H1 (cell line): ENCODE results near the gene PITPNM1. TPM values are rescaled to one million over a fixed set of nuclear protein-coding genes. Genes with fewer than 3 reads are reported as not detected.

Experiments used
- CTCF ChIA-PET: fragments of 300-600 bp; sonication (Branson Sonifier 250); formaldehyde crosslinking; loops from one replicate; lab custom pipeline; 2021; ENCODE audit not compliant: partially characterized antibody; lab: Charles Lee
- POLR2A ChIA-PET: fragments of 300-600 bp; sonication (Branson Sonifier 250); formaldehyde crosslinking; loops from one replicate; lab custom pipeline; 2021; ENCODE audit warnings: inconsistent platforms; ENCODE audit not compliant: partially characterized antibody; lab: Charles Lee
- DNase-seq, 2 experiments: peaks; one replicate each; pipeline versions ENCODE4 v3.0.0 to v3.0.0-alpha.2; 2010 to 2022; ENCODE audit warnings: low spot score in 2 of 2, low read depth in 1 of 2, mixed read lengths in 1 of 2
- FAIRE-seq: peaks from 2 replicates; lab custom pipeline; 2011; peaks lifted over from hg19 to GRCh38; lab: Jason Lieb, UNC
- H2AFZ ChIP-seq: 2 replicates; pipeline ENCODE4 v1.8.1; 2012; ENCODE audit warnings: low read length, inconsistent platforms
- H2AK5ac ChIP-seq: 2 replicates; pipeline ENCODE4 v1.6.1; 2013; ENCODE audit warnings: low read depth, low read length
- H2BK120ac ChIP-seq: replicated peaks from 2 replicates; pipeline ENCODE3; 2013; ENCODE audit warnings: low read depth, low read length, inconsistent platforms
- H2BK12ac ChIP-seq: 2 replicates; pipeline ENCODE4 v1.6.1; 2013; ENCODE audit warnings: low read depth, low read length
- H2BK15ac ChIP-seq: 2 replicates; pipeline ENCODE4 v1.6.1; 2013; ENCODE audit warnings: low read length
- H2BK20ac ChIP-seq: 2 replicates; pipeline ENCODE4 v1.6.1; 2013; ENCODE audit warnings: low read length
- H2BK5ac ChIP-seq: 2 replicates; pipeline ENCODE4 v1.6.1; 2013; ENCODE audit warnings: low read depth, low read length
- H3K14ac ChIP-seq: 2 replicates; pipeline ENCODE4 v1.6.1; 2013; ENCODE audit warnings: inconsistent platforms; ENCODE audit not compliant: insufficient read length
- H3K18ac ChIP-seq: 2 replicates; pipeline ENCODE4 v1.6.1; 2013; ENCODE audit warnings: low read length; ENCODE audit errors: extremely low read depth
- H3K23ac ChIP-seq: 2 replicates; pipeline ENCODE4 v1.6.1; 2013; ENCODE audit warnings: inconsistent platforms; ENCODE audit not compliant: insufficient read length
- H3K23me2 ChIP-seq: 2 replicates; pipeline ENCODE4 v1.6.1; 2013; ENCODE audit warnings: low read depth, low read length
- H3K27ac ChIP-seq: 2 replicates; pipeline ENCODE4 v1.6.1; 2011; ENCODE audit warnings: low read depth, low read length, inconsistent platforms
- H3K27me3 ChIP-seq, 4 experiments: replicated peaks in 1 of 4; 1 replicate in 1 of 4; 2 replicates in 3 of 4; pipeline versions ENCODE4 v1.6.1 to v1.8.1; 2011 to 2013; ENCODE audit warnings: low read length in 3 of 4, mild to moderate bottlenecking in 3 of 4, inconsistent platforms in 2 of 4, mixed read lengths in 2 of 4, moderate library complexity in 1 of 4; ENCODE audit not compliant: control insufficient read depth in 3 of 4, insufficient read depth in 3 of 4; ENCODE audit errors: extremely low read depth in 1 of 4
- H3K36me3 ChIP-seq, 4 experiments: 2 replicates each; pipeline versions ENCODE4 v1.6.1 to v1.8.1; 2011 to 2013; ENCODE audit warnings: mild to moderate bottlenecking in 4 of 4, low read length in 3 of 4, moderate library complexity in 2 of 4, control low read depth in 1 of 4, inconsistent platforms in 1 of 4; ENCODE audit not compliant: insufficient read depth in 4 of 4, control insufficient read depth in 2 of 4
- H3K4ac ChIP-seq: replicated peaks from 2 replicates; pipeline ENCODE3; 2013; ENCODE audit warnings: low read length, low read depth, mixed read lengths, inconsistent platforms; ENCODE audit not compliant: insufficient read length
- H3K4me1 ChIP-seq, 4 experiments: replicated peaks in 1 of 4; 1 replicate in 1 of 4; 2 replicates in 3 of 4; pipeline versions ENCODE4 v1.6.1 to v1.8.1; 2011 to 2013; ENCODE audit warnings: low read length in 3 of 4, inconsistent platforms in 2 of 4, mixed read lengths in 1 of 4; ENCODE audit not compliant: insufficient read depth in 4 of 4, control insufficient read depth in 3 of 4
- H3K4me2 ChIP-seq, 2 experiments: 2 replicates each; pipeline versions ENCODE4 v1.6.1 to v1.8.1; 2011 to 2013; ENCODE audit warnings: low read depth in 2 of 2, low read length in 2 of 2, control low read depth in 1 of 2, inconsistent platforms in 1 of 2, mild to moderate bottlenecking in 1 of 2; ENCODE audit not compliant: insufficient read depth in 1 of 2
- H3K4me3 ChIP-seq, 4 experiments: fragments of 200-600, 300-600 bp in 1 of 4; sonication (generic), shearing (Covaris generic), sonication (Bioruptor Twin) in 1 of 4; 2 replicates each; pipeline versions ENCODE4 v1.5.1 to v1.8.1; 2011 to 2016; ENCODE audit warnings: low read length in 4 of 4, low read depth in 3 of 4, control low read depth in 2 of 4, inconsistent platforms in 2 of 4, mild to moderate bottlenecking in 2 of 4, mixed read lengths in 1 of 4, moderate library complexity in 1 of 4; ENCODE audit not compliant: insufficient read depth in 2 of 4; ENCODE audit errors: extremely low read depth in 1 of 4
- H3K56ac ChIP-seq: replicated peaks from 2 replicates; pipeline ENCODE3; 2013; ENCODE audit warnings: low read depth, mild to moderate bottlenecking, mixed read lengths, low read length, inconsistent platforms; ENCODE audit not compliant: insufficient read length
- H3K79me1 ChIP-seq: 2 replicates; pipeline ENCODE4 v1.6.1; 2013; ENCODE audit warnings: low read depth, low read length, control low read depth
- H3K79me2 ChIP-seq, 2 experiments: 2 replicates each; pipeline versions ENCODE4 v1.6.1 to v1.8.1; 2012 to 2013; ENCODE audit warnings: low read length in 2 of 2, mild to moderate bottlenecking in 2 of 2, inconsistent platforms in 1 of 2; ENCODE audit not compliant: insufficient read depth in 2 of 2, control insufficient read depth in 1 of 2
- H3K9ac ChIP-seq, 4 experiments: replicated peaks in 1 of 4; 1 replicate in 1 of 4; 2 replicates in 3 of 4; pipeline versions ENCODE4 v1.6.1 to v1.8.1; 2011 to 2013; ENCODE audit warnings: low read depth in 3 of 4, low read length in 3 of 4, control low read depth in 2 of 4, mild to moderate bottlenecking in 2 of 4, moderate library complexity in 2 of 4, inconsistent platforms in 1 of 4; ENCODE audit errors: extremely low read depth in 1 of 4
- H3K9me3 ChIP-seq, 2 experiments: 2 replicates each; pipeline versions ENCODE4 v1.6.1 to v1.8.1; 2012 to 2013; ENCODE audit warnings: mild to moderate bottlenecking in 2 of 2, moderate library complexity in 2 of 2, control low read depth in 1 of 2, inconsistent platforms in 1 of 2, low read depth in 1 of 2, low read length in 1 of 2, mixed read lengths in 1 of 2; ENCODE audit not compliant: insufficient read depth in 2 of 2
- H4K20me1 ChIP-seq, 2 experiments: replicated peaks in 1 of 2; 2 replicates each; pipeline versions ENCODE3 to v1.8.1; 2011 to 2013; ENCODE audit warnings: inconsistent platforms in 2 of 2, low read length in 2 of 2, mild to moderate bottlenecking in 1 of 2; ENCODE audit not compliant: insufficient read depth in 2 of 2, control insufficient read depth in 1 of 2
- H4K5ac ChIP-seq: 2 replicates; pipeline ENCODE4 v1.6.1; 2013; ENCODE audit warnings: low read length, low read depth, mixed read lengths, inconsistent platforms; ENCODE audit not compliant: insufficient read length
- H4K8ac ChIP-seq: 2 replicates; pipeline ENCODE4 v1.8.0; 2013; ENCODE audit warnings: mild to moderate bottlenecking, moderate library complexity, low read length, inconsistent platforms; ENCODE audit not compliant: insufficient read depth; ENCODE audit errors: extremely low read depth
- H4K91ac ChIP-seq: replicated peaks from 2 replicates; pipeline ENCODE3; 2013; ENCODE audit warnings: low read length, mixed read lengths, inconsistent platforms; ENCODE audit not compliant: insufficient read length
- CBX8 ChIP-seq: fragments of 300-800, 300-1000 bp; sonication (generic); IDR thresholded peaks from 2 replicates; pipeline ENCODE4 v1.7.1; 2016; ENCODE audit warnings: low read depth, low read length, borderline replicate concordance
- CTBP2 ChIP-seq: IDR thresholded peaks from 2 replicates; pipeline ENCODE4 v1.7.0; 2011; ENCODE audit warnings: borderline replicate concordance, mild to moderate bottlenecking, moderate library complexity, mixed read lengths, low read length; ENCODE audit not compliant: insufficient read depth, insufficient read length
- FOSL1 ChIP-seq: IDR thresholded peaks from 2 replicates; pipeline ENCODE4 v1.6.1; 2011; ENCODE audit warnings: mild to moderate bottlenecking, low read depth, low read length, moderate library complexity; ENCODE audit not compliant: insufficient read depth
- HDAC6 ChIP-seq: IDR thresholded peaks from one replicate; pipeline ENCODE4 v1.7.1; 2012; ENCODE audit warnings: low read depth, mild to moderate bottlenecking, inconsistent platforms, low read length, moderate library complexity
- KDM1A ChIP-seq: fragments of 200-600, 300-600 bp; sonication (generic); IDR thresholded peaks from 2 replicates; pipeline ENCODE4 v1.7.1; 2016; ENCODE audit warnings: mild to moderate bottlenecking, low read length, borderline replicate concordance
- MAX ChIP-seq: IDR thresholded peaks from 2 replicates; pipeline ENCODE4 v1.6.1; 2012; ENCODE audit warnings: inconsistent platforms
- NRF1 ChIP-seq: IDR thresholded peaks from 2 replicates; pipeline ENCODE4 v1.6.1; 2011; ENCODE audit warnings: mild to moderate bottlenecking, low read depth, low read length, improper control_type of control experiment
- POU5F1 ChIP-seq: IDR thresholded peaks from 2 replicates; pipeline ENCODE4 v1.6.1; 2011; ENCODE audit warnings: low read depth, mild to moderate bottlenecking, low read length, moderate library complexity
- RFX5 ChIP-seq: IDR thresholded peaks from 2 replicates; pipeline ENCODE4 v1.6.1; 2011; ENCODE audit warnings: low read depth, low read length, improper control_type of control experiment, borderline replicate concordance
- RNF2 ChIP-seq: fragments of 200-900, 300-1000 bp; sonication (generic); IDR thresholded peaks from 2 replicates; pipeline ENCODE4 v1.7.1; 2016; ENCODE audit warnings: borderline replicate concordance, low read depth, mild to moderate bottlenecking, antibody characterized with exemption, low read length; ENCODE audit not compliant: poor library complexity, severe bottlenecking; ENCODE audit errors: missing control alignments
- SIRT6 ChIP-seq: IDR thresholded peaks from one replicate; pipeline ENCODE4 v1.7.1; 2012; ENCODE audit warnings: low read length, inconsistent platforms
- TCF12 ChIP-seq: IDR thresholded peaks from 2 replicates; pipeline ENCODE4 v1.6.1; 2011; ENCODE audit warnings: low read depth, mild to moderate bottlenecking, low read length
- ZNF274 ChIP-seq: IDR thresholded peaks from 2 replicates; pipeline ENCODE4 v1.7.0; 2012; ENCODE audit warnings: low read length, borderline replicate concordance; ENCODE audit errors: extremely low read depth
- WGBS, 2 experiments: shearing (Covaris generic) in 1 of 2; methylation state at CpG; one replicate each; pipeline versions ENCODE4 v1.1.6 to v1.1.7; 2013 to 2015; ENCODE audit warnings: low lambda C conversion rate in 2 of 2, mixed read lengths in 2 of 2, inconsistent platforms in 1 of 2, low coverage in 1 of 2, missing lambda C conversion rate in 1 of 2; ENCODE audit not compliant: insufficient replicate concordance in 2 of 2, insufficient coverage in 1 of 2, insufficient read length in 1 of 2; ENCODE audit errors: extremely low coverage in 1 of 2, missing lambda C conversion rate in 1 of 2; 5-methylcytosine and 5-hydroxymethylcytosine counted together
- polyA plus RNA-seq, 7 experiments: library from polyadenylated mRNA; depleted of rRNA in 3 of 7; stranded (reverse) in 5 of 7; unstranded in 2 of 7; fragments of >200 nt in 5 of 7; fragments of 200-250 nt in 2 of 7; gene quantifications; 1 replicate in 5 of 7; 2 replicates in 1 of 7; 4 replicates in 1 of 7; pipeline versions ENCODE4 v1.2.1 to v1.2.3, GENCODE V29; 2011 to 2013; ENCODE audit warnings: missing spikeins in 2 of 7, mixed read lengths in 2 of 7
- total RNA-seq: library from RNA; stranded (reverse); fragmentation: NEBNext Ultra II Directional; extraction: Animal tissue kit (Norgen Biotek cat#: 25700); gene quantifications from 2 replicates; pipeline ENCODE4 v1.2.1, GENCODE V29; 2021

The PITPNM1 gene
- total and polyA plus RNA-seq, 2 of the 8 experiments (the other 6 are each of a cell fraction or from before 2014, with no cell fraction given): 27.2 to 52.7 TPM

GRCh38 chr11:67548555-67549110 lies 43.5 kb upstream of the PITPNM1 start:
- no peak for FAIRE-seq
- no peak overlapping the region for H3K27ac ChIP-seq
- TF ChIP-seq MAX (no peak), HDAC6 (no peak), RNF2 (no peak), KDM1A (no peak), SIRT6 (no peak), ZNF274 (no peak), CTBP2 (no peak), RFX5 (no peak), TCF12 (no peak), NRF1 (no peak), CBX8 (no peak), POU5F1 (no peak), FOSL1 (no peak)

More at GRCh38 chr11:67548555-67549110, 43.5 kb upstream of the PITPNM1 start:
- H3K23ac ChIP-seq: no peak overlapping the region
- no peak overlapping the region for H2BK5ac ChIP-seq
- ChIA-PET POLR2A (interaction anchor here (1.1 to 4.8 kb wide), 2 partner anchors 11 to 35 kb away, joined by 3 to 15 read pairs; partner anchors contain the start of gene GSTP1), CTCF (interaction anchor here (1.0 to 1.5 kb wide), 4 partner anchors 12 to 197 kb away, joined by 3 to 6 read pairs (median 4); no protein-coding TSS in a partner anchor)
- no peak overlapping the region for H4K8ac ChIP-seq
- WGBS, 2 experiments: 87% methylated on average over 9 of the region's 9 CpGs; no CpG with 5 or more reads in 1 of the 2 experiments
- no peaks in the 10 kb centered on the region for H3K23me2 ChIP-seq
- DNase-seq: no peak
- no peak overlapping the region for H4K5ac ChIP-seq
- H2AK5ac ChIP-seq: no peak overlapping the region
- no peak overlapping the region for H2BK12ac ChIP-seq
- no peak overlapping the region for H2BK15ac ChIP-seq
- no peak overlapping the region for H3K14ac ChIP-seq
- no peaks in the 10 kb centered on the region for H3K4me1 ChIP-seq
- H3K4me3 ChIP-seq: no peak overlapping the region
- H3K4me2 ChIP-seq: no peak overlapping the region
- H3K9me3 ChIP-seq: peaks cover 4 to 12% of the 10 kb centered on the region in 2 experiments; a peak in 3 of 4 replicates
- H2BK120ac ChIP-seq: no peak overlapping the region
- H2AFZ ChIP-seq: no peak overlapping the region
- no peaks in the 10 kb centered on the region for H3K79me2 ChIP-seq
- no peak overlapping the region for H3K4ac ChIP-seq
- H3K36me3 ChIP-seq: no peaks in the 10 kb centered on the region
- no peaks in the 10 kb centered on the region; a peak in 1 of 7 replicates for H3K27me3 ChIP-seq
- no peak overlapping the region for H4K91ac ChIP-seq
- no peaks in the 10 kb centered on the region for H4K20me1 ChIP-seq
- no peak overlapping the region for H2BK20ac ChIP-seq
- H3K9ac ChIP-seq: no peak overlapping the region
- H3K56ac ChIP-seq: no peak overlapping the region
- H3K18ac ChIP-seq: no peak overlapping the region
- H3K79me1 ChIP-seq: no peaks in the 10 kb centered on the region
